Skeletal muscle satellite cell (primary cell): ENCODE measurements around the gene COBLL1.
A peak's percentile ranks its signal among the peaks of the same experiment; 100 is the strongest.

Source experiments
- H3K27me3 ChIP-seq: 2 replicates; pipeline ENCODE4 v1.7.0; 2013; ENCODE audit warnings: low read length; ENCODE audit not compliant: control insufficient read depth, insufficient read depth
- H3K36me3 ChIP-seq: 2 replicates; pipeline ENCODE4 v1.7.0; 2013; ENCODE audit warnings: mild to moderate bottlenecking, control low read depth, low read length; ENCODE audit not compliant: insufficient read depth
- H3K4me1 ChIP-seq: 2 replicates; pipeline ENCODE4 v1.7.0; 2013; ENCODE audit warnings: low read length; ENCODE audit not compliant: control insufficient read depth, insufficient read depth
- H3K4me2 ChIP-seq: 2 replicates; pipeline ENCODE4 v1.7.0; 2013; ENCODE audit warnings: mild to moderate bottlenecking, low read length
- H3K4me3 ChIP-seq: 2 replicates; pipeline ENCODE4 v1.7.0; 2013; ENCODE audit warnings: low read length
- H3K9ac ChIP-seq: 2 replicates; pipeline ENCODE4 v1.7.0; 2013; ENCODE audit warnings: mild to moderate bottlenecking, low read depth, low read length, moderate library complexity
- H3K9me3 ChIP-seq: replicated peaks from 2 replicates; pipeline ENCODE4 v1.7.0; 2013; ENCODE audit warnings: mild to moderate bottlenecking, control low read depth, low read length

The COBLL1 gene

DNA sequence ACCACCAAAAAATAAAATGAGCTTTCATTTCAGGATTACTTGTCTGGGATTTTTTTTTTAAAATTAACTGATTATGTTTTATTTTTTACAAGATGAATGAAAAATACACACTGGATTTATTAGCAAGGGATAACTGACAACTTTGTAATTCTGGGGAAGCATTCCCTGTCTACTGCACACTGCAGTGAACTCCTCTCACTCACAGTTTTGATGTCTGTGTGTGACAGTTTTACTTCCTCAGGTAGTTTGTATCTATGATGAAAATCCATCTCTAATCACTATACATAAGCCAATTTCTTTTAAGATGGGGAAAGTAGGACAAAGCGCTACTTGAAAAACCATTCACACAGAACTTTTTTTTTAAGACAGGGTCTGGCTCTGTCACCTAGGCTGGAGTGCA lies 94.5 kb downstream of the COBLL1 start:
- Histone ChIP-seq H3K9me3 (no peaks in the 10 kb centered on the region), H3K9ac (no peak overlapping the region), H3K36me3 (no peaks in the 10 kb centered on the region), H3K4me3 (no peak overlapping the region), H3K27me3 (no peaks in the 10 kb centered on the region), H3K4me2 (no peak overlapping the region), H3K4me1 (peaks cover 8% of the 10 kb centered on the region)

DNA sequence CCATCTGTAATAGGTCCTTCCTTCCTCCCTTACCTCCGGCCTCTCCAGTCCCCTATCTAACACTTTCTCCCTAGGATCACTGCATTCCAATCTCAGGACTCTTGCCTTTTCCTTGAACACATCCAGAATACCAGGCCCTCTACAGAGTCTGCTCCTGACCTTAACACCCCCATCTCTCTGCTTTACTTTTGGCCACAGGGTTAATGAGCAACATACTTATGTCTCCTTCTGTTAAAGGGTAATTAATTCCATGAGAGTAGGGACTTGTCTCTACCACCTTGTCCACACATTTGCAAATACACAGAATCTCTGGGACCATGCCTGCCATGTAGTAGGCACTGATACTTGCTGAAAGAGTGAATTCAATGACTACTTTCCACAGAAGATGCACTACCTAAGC lies 94.9 kb downstream of the COBLL1 start:
- H3K27me3 ChIP-seq, result no peaks in the 10 kb centered on the region
- H3K9me3 ChIP-seq, result no peaks in the 10 kb centered on the region
- H3K4me1 ChIP-seq, result peaks cover 8% of the 10 kb centered on the region
- H3K9ac ChIP-seq, result no peak overlapping the region
- no peak overlapping the region for H3K4me3 ChIP-seq
- no peaks in the 10 kb centered on the region for H3K36me3 ChIP-seq
- H3K4me2 ChIP-seq, result no peak overlapping the region

DNA sequence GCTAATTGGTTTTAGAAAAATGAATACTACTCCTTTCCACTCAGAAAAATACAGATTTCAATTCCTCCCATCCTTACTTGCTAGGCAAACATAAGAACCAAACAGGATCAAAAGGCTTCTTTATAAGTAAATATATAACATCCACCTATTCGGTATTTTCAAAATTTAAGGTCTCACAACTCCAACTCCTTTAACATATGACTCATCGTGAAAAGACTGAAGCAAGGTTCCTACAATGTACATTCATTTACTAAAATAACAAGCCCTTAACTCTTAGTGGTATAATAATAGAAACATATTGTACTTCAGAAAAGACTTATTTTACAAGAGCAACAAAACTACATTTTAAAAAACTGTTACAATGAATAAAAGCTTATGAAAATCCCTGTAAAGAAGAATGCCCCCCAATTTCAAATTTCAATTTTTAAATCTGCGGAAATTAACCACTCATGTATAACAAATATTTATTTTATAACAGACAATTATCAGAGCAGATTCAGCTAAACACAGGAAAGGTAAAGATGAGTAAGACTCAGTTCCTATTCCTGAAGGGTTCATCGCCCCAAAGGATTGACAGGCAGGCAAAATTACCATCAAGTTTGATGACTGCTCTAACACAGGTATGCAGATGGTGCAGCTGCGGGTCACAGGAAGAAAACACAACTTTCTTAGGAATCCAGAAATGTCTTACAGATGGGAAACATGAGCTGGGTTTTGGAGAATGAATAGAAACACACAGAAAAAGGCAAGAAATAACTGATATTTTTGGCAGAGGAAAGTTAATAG lies 96.4 kb downstream of the COBLL1 start:
- H3K4me1 ChIP-seq, result peaks cover 11% of the 10 kb centered on the region
- H3K4me2 ChIP-seq, result no peak overlapping the region
- no peaks in the 10 kb centered on the region for H3K27me3 ChIP-seq
- no peak overlapping the region for H3K4me3 ChIP-seq
- H3K36me3 ChIP-seq, result no peaks in the 10 kb centered on the region
- H3K9ac ChIP-seq, result no peak overlapping the region
- H3K9me3 ChIP-seq, result no peaks in the 10 kb centered on the region

DNA sequence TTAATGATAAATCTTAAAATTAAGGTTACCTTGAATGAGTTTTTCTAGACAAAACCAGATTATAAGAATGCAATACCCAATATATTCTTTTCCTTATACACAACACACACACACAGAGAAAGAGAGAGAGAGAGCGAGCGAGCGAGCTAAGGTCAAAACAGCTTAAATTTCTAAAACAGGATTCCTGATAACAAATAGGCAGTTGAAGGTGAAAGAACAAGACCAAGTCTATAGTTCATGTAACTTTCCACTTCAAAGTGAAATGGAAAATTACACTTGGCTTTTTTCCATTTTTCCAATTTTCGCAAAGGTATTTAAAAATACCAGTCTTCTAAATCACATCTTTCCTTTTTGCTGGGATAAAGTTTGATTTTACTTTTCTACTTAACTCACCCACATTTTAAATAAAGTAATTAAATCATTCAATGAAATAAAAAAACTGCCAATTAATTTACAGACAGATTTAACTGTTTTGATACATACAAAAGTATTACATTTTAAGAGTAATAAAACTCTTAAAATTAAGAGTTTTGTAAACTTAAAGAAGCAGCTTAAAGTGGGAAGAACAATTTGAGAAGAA lies 98.8 kb downstream of the COBLL1 start:
- Histone ChIP-seq H3K4me3 (no peak overlapping the region), H3K4me2 (no peak overlapping the region), H3K36me3 (no peaks in the 10 kb centered on the region), H3K27me3 (no peaks in the 10 kb centered on the region), H3K4me1 (peaks cover 20% of the 10 kb centered on the region), H3K9ac (no peak overlapping the region), H3K9me3 (no peaks in the 10 kb centered on the region)

DNA sequence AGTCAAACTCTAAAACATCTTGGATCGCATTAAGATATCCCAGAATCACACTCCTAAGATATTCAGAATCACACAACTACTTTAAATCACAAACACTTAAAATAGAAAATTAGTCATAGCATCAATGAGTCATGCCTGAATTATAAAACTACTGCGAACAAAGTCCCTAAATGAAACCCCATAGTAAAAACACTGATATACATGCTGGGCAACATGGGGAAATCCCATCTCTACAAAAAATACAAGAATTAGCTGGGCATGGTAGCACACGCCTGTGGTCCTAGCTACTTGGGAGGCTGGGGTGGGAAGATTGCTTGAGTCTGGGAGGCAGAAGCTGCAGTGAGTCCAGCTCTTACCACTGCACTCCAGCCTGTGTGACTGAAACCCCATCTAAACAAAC lies 101.7 kb downstream of the COBLL1 start:
- no peak overlapping the region for H3K4me3 ChIP-seq
- H3K36me3 ChIP-seq, result no peaks in the 10 kb centered on the region
- H3K9ac ChIP-seq, result no peak overlapping the region
- no peaks in the 10 kb centered on the region for H3K27me3 ChIP-seq
- no peaks in the 10 kb centered on the region for H3K9me3 ChIP-seq
- peak overlapping the region; percentile 31 for H3K4me2 ChIP-seq
- H3K4me1 ChIP-seq, result peaks cover 16% of the 10 kb centered on the region

DNA sequence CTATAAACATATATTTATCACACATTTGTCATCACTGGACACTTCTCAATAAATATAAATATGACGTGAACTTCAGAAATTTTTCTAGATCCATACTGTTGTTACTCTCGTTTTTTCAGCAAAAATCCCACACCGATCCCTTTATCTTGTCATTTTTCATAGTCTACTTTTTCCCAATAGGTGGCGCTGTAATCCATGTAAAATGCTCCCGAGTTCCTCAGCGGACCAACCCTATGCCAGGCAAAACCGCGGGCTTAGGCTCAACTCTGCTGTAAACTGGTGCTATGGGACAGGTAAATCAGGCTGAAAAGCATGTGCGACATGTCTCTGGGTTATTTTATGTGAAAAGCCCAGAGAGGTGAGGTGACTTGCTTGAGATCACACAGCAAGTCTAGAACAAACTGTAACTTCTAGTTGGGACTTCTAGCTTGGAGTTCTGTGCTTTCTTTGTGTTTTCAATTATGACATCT lies 104.0 kb downstream of the COBLL1 start:
- H3K4me3 ChIP-seq, result no peak overlapping the region

DNA sequence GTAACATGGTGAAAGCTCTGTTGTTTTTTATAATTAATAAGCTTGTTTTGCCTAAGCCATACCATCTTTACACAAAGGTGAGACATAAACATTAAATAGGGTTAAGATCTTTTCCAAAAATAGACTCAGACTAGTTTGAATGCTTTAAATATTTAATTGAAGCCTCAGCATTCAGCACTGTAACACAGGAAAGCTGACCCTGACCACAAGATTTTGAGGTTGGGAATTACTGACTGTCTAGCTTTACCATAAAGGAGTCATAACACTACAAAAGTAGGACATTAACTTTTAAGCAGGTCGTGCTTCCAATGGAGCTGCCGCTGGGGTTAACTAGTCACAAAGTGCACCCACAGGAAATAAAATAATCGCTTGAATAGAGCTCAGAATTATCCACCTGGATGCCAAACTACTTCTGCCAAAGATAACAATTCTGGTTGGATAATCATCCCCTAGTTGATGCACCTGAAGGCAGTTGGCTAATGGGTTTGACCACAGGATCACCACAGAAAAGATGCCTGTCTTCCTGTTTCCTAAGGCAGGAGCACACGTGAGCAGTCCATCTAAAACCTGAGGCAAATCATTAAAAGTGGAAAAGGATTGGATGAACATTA lies 106.2 kb downstream of the COBLL1 start:
- H3K9ac ChIP-seq, result no peak overlapping the region
- no peak overlapping the region for H3K4me2 ChIP-seq

More for the DNA sequence above, 104.0 kb downstream of the COBLL1 start:
- Histone ChIP-seq H3K9me3 (no peaks in the 10 kb centered on the region), H3K27me3 (no peaks in the 10 kb centered on the region), H3K36me3 (no peaks in the 10 kb centered on the region), H3K4me1 (peaks cover 14% of the 10 kb centered on the region), H3K4me2 (peak overlapping the region; percentile 66), H3K9ac (no peak overlapping the region)

DNA sequence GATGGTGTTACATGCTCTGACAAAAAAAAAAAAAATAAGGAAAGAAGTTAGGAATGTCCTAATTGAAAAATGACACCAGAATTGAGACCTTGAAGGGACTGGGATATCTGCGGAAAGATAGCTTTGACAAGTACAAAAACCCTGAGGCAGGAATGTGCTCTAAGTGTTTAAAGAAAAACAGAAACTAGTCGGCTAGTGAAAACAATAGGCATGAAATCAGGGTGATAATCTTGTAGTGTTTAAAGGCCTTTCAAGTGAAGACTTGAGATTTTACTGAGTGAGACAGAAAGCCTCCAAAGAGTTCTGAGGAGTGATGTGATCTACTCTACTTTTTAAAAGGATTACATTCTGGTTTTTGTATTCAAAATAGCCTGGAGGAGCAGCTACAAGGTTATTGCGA lies 107.4 kb downstream of the COBLL1 start:
- no peak overlapping the region for H3K4me3 ChIP-seq
- H3K27me3 ChIP-seq, result no peaks in the 10 kb centered on the region
- peaks cover 4% of the 10 kb centered on the region for H3K4me1 ChIP-seq
- H3K9me3 ChIP-seq, result no peaks in the 10 kb centered on the region
- H3K9ac ChIP-seq, result no peak overlapping the region
- H3K36me3 ChIP-seq, result no peaks in the 10 kb centered on the region
- H3K4me2 ChIP-seq, result no peak overlapping the region

More for the DNA sequence above, 106.2 kb downstream of the COBLL1 start:
- Histone ChIP-seq H3K4me3 (no peak overlapping the region), H3K36me3 (no peaks in the 10 kb centered on the region), H3K4me1 (peaks cover 13% of the 10 kb centered on the region), H3K27me3 (no peaks in the 10 kb centered on the region), H3K9me3 (no peaks in the 10 kb centered on the region)

DNA sequence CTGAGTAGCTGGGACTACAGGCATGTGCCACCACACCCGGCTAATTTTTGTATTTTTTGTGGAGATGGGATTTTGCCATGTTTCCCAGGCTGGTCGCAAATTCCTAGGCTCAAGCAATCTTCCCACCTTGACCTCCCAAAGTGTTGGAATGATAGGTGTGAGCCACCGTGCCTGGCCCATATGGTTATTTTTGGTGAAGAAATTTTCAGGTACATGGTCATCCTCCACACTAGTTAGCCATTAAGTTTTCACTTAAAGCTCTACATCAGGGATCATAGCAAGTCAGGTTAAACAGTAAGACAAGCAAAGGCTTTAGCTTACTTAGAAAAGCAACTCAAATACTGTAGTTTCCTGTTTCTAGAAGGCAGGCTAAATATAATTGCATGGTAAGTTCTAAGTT lies 116.1 kb downstream of the COBLL1 start:
- Histone ChIP-seq H3K4me3 (no peak overlapping the region), H3K27me3 (no peaks in the 10 kb centered on the region), H3K4me2 (no peak overlapping the region), H3K9ac (no peak overlapping the region), H3K9me3 (no peaks in the 10 kb centered on the region), H3K4me1 (peaks cover 8% of the 10 kb centered on the region), H3K36me3 (no peaks in the 10 kb centered on the region)

DNA sequence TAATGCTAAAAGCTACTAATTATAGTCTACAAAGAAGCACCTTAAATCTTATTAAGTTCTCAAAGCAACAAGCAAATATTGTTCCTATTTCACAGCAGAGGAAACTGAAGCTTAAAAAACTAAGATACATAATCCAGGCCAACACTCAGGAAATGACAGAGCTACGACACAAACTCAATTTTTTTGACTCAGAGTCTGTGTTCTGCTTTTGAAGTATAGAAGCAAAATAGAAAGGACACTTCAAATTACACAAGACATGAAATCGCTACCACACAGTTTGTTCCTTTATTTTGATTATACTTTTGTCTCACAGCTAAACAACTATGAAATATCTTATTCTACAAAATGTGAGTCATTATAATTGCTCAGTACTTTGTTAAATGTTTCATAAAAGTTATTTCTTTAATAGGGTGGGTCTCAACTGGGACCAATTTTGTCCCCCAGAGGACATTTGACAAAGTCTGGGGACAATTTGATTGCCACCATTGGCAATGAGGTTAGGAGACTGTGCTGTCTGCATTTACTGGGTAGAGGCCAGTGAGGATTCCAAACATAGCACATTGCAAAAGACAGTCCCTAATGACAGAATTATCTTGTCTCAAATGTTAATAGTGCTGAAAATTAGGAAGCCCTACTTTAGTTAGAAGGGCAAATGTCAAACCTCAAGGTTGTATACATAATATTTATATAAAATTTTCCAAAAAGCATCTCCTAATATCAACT lies 118.8 kb downstream of the COBLL1 start:
- Histone ChIP-seq H3K36me3 (no peaks in the 10 kb centered on the region), H3K27me3 (no peaks in the 10 kb centered on the region), H3K4me3 (no peak overlapping the region), H3K9me3 (no peaks in the 10 kb centered on the region), H3K9ac (no peak overlapping the region), H3K4me2 (no peak overlapping the region), H3K4me1 (peaks cover 12% of the 10 kb centered on the region)

DNA sequence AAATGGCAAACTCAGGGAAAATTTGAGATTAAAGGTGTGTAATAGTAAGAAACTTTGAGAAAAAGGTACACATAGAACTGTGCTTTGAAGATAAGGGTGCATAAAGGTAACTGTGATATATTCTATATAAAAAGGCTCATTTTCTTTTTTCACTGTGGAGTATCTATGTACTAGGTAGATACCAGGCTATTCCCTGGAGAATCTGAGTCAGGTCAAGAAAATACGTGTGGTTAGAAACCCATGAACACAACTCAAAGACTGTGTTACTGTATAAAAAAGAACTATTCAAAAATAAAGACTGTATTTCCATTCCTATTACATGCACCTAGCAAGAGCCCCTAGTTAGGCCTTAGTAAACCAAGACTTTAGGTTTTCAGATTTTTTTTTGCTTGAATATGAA lies 120.2 kb downstream of the COBLL1 start:
- Histone ChIP-seq H3K4me3 (no peak overlapping the region), H3K36me3 (no peaks in the 10 kb centered on the region), H3K27me3 (no peaks in the 10 kb centered on the region), H3K4me1 (peaks cover 12% of the 10 kb centered on the region), H3K9me3 (no peaks in the 10 kb centered on the region), H3K9ac (no peak overlapping the region), H3K4me2 (no peak overlapping the region)
